Ishikawa (cell line): ENCODE data around the gene MAPK8IP1.

Source experiments
- CEBPB ChIP-seq: IDR thresholded peaks from 2 replicates; pipeline ENCODE4 v1.6.1; 2012
- CREB1 ChIP-seq: IDR thresholded peaks from 2 replicates; pipeline ENCODE4 v1.6.1; 2012; ENCODE audit warnings: low read depth
- EGR1 ChIP-seq: IDR thresholded peaks from 2 replicates; pipeline ENCODE4 v1.6.1; 2012
- EP300 ChIP-seq: IDR thresholded peaks from 2 replicates; pipeline ENCODE4 v1.6.1; 2012; ENCODE audit warnings: borderline replicate concordance
- FOXM1 ChIP-seq: IDR thresholded peaks from 2 replicates; pipeline ENCODE4 v1.6.1; 2012; ENCODE audit warnings: low read depth, borderline replicate concordance
- NFIC ChIP-seq: IDR thresholded peaks from 2 replicates; pipeline ENCODE4 v1.6.1; 2012
- RAD21 ChIP-seq: IDR thresholded peaks from 2 replicates; pipeline ENCODE4 v1.6.1; 2012; ENCODE audit warnings: low read depth
- TAF1 ChIP-seq: IDR thresholded peaks from 2 replicates; pipeline ENCODE4 v1.6.1; 2012; ENCODE audit warnings: low read depth, mild to moderate bottlenecking
- TCF12 ChIP-seq: IDR thresholded peaks from 2 replicates; pipeline ENCODE4 v1.6.1; 2012; ENCODE audit warnings: low read depth
- TEAD4 ChIP-seq: IDR thresholded peaks from 2 replicates; pipeline ENCODE4 v1.6.1; 2012
- YY1 ChIP-seq: IDR thresholded peaks from 2 replicates; pipeline ENCODE4 v1.6.1; 2012; ENCODE audit warnings: low read depth
- ZBTB7A ChIP-seq: IDR thresholded peaks from 2 replicates; pipeline ENCODE4 v1.6.1; 2012; ENCODE audit warnings: low read depth
- TF ChIP-seq, protein P1 (sequence below): IDR thresholded peaks from 2 replicates; pipeline ENCODE4 v1.6.1; 2012
- TF ChIP-seq, protein P2 (sequence below): IDR thresholded peaks from 2 replicates; pipeline ENCODE4 v1.6.1; 2012
- TF ChIP-seq, protein P3 (sequence below): IDR thresholded peaks from 2 replicates; pipeline ENCODE4 v1.6.1; 2012; ENCODE audit warnings: low read depth, mild to moderate bottlenecking

Gene MAPK8IP1

DNA sequence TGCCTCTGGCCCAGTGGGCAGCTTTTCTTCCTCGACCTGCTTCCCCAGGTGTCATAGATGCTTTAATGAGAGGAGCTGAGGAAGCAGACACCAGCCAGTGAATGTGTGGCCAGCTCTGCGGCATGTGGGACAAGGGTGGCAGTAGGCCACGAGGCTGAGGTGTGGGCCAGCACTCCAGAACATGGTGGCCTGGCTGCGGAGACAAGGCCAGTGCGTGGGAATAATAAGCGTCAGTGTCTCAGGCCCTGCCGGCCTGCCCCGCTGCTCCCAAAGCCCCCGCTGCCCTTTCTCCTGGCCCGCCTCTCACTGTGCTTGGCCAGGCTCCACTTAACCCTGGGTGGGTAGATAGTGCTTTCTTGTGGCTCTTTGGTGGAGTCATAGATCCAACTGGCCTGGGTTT lies 2.1 kb downstream of the MAPK8IP1 start:
- TF ChIP-seq, protein P1, sequence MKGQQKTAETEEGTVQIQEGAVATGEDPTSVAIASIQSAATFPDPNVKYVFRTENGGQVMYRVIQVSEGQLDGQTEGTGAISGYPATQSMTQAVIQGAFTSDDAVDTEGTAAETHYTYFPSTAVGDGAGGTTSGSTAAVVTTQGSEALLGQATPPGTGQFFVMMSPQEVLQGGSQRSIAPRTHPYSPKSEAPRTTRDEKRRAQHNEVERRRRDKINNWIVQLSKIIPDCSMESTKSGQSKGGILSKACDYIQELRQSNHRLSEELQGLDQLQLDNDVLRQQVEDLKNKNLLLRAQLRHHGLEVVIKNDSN = no peak
- TF ChIP-seq EP300 (no peak), YY1 (no peak), TCF12 (no peak), CEBPB (no peak), EGR1 (no peak), TEAD4 (no peak), ZBTB7A (no peak), NFIC (no peak), TAF1 (no peak), FOXM1 (no peak), RAD21 (no peak), CREB1 (no peak)
- TF ChIP-seq, protein P2, sequence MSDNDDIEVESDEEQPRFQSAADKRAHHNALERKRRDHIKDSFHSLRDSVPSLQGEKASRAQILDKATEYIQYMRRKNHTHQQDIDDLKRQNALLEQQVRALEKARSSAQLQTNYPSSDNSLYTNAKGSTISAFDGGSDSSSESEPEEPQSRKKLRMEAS = no peak
- TF ChIP-seq, protein P3, sequence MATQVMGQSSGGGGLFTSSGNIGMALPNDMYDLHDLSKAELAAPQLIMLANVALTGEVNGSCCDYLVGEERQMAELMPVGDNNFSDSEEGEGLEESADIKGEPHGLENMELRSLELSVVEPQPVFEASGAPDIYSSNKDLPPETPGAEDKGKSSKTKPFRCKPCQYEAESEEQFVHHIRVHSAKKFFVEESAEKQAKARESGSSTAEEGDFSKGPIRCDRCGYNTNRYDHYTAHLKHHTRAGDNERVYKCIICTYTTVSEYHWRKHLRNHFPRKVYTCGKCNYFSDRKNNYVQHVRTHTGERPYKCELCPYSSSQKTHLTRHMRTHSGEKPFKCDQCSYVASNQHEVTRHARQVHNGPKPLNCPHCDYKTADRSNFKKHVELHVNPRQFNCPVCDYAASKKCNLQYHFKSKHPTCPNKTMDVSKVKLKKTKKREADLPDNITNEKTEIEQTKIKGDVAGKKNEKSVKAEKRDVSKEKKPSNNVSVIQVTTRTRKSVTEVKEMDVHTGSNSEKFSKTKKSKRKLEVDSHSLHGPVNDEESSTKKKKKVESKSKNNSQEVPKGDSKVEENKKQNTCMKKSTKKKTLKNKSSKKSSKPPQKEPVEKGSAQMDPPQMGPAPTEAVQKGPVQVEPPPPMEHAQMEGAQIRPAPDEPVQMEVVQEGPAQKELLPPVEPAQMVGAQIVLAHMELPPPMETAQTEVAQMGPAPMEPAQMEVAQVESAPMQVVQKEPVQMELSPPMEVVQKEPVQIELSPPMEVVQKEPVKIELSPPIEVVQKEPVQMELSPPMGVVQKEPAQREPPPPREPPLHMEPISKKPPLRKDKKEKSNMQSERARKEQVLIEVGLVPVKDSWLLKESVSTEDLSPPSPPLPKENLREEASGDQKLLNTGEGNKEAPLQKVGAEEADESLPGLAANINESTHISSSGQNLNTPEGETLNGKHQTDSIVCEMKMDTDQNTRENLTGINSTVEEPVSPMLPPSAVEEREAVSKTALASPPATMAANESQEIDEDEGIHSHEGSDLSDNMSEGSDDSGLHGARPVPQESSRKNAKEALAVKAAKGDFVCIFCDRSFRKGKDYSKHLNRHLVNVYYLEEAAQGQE = no peak

DNA sequence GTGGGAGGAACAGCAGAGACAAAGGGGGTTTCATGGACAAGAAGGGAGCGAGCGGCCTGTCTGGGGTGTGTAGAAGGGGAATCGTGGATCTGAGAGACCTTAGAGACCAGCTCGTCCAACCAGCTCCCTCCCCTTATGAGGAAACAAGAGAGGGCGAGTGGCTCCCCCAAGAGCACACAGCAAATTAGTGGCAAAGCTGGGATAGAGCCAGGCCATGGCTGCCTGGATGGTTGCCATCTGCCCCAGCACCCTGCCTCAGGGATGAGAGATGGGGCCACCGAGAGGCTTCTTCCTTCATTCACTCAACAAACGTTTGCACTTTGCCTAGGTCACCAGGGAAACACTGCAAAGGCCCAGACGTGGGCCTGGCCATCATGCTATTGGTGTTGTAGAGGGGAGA lies 4.1 kb downstream of the MAPK8IP1 start:
- TF ChIP-seq FOXM1 = no peak
- no peak for TF ChIP-seq EGR1
- TF ChIP-seq EP300 = no peak
- no peak for TF ChIP-seq RAD21
- TF ChIP-seq TCF12 = no peak
- TF ChIP-seq TEAD4 = no peak
- no peak for TF ChIP-seq YY1
- TF ChIP-seq NFIC = no peak
- TF ChIP-seq, protein P1 = no peak

DNA sequence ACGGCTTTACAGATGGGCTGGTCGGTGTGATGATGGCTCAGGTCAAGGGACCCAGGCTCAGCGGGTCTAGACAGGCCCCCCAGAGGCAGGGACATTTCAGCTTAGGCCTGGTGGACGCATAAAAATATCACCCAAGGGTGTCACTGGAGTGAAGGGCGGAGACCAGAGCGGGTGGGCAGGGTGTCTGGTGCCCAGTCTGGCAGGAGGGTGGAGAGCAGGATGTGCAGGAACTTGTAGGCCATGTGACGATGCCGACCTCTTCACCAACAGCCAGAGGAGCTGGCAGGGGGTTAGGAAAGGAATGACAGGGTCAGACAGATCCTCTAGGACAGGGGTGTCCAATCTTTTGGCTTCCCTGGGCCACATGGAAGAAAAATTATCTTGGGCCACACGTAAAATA lies 4.5 kb downstream of the MAPK8IP1 start:
- TF ChIP-seq, protein P2 = no peak
- TF ChIP-seq, protein P3 = no peak
- TF ChIP-seq YY1 = no peak
- TF ChIP-seq TCF12 = no peak
- TF ChIP-seq, protein P1 = no peak
- no peak for TF ChIP-seq TAF1
- TF ChIP-seq ZBTB7A = no peak

DNA sequence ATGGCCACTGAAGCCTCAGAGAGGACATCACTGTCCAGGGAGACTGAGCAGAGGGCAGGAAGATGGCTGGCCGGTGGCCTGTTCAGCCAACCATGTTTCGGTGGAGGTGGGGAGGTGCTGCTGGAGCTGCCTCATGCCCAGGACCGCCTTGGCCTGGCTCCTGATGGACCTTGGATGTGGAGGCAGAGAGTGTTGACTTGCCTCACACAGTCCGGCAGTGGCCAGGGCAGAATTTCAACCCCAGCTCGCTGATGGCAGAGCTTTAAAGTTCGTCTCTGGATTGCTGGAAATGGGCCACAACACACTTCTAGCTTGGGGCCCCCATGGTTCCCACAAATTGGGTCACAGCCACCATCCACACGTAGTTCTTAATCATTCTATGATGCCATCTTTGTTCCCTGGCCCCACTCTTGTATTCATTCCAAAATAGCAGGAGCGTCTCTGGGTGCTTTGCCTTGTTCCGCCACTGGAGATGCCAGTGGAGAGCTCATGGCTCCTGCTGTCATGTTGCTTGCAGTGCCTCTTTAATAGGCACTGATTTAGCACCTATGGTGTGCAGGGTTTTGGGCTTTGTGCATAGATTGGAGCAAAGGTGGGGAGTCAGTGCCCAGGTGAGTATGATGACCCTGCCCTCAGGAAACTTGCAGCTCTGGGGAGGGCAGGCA lies 5.6 kb downstream of the MAPK8IP1 start:
- TF ChIP-seq NFIC = no peak
- TF ChIP-seq, protein P3 = no peak
- TF ChIP-seq YY1 = no peak

DNA sequence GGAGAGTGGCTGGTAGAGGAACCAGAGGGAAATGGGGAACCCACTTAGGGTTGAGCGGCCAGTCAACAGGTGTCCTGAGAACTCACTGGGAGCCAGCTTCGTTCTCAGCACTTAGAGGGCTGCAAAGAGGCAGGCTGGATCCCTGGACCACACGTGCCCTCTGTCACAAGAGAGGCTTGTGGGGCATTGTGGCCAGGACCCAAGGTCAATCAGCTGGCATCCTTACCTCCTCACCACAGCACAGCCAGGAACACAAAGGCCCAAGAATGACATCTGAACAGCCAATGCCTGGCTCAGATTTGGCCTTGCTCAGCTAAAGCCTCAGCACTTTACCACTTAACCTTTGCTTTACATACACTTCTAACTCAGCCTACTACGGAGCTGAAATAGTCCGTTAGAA lies 7.4 kb downstream of the MAPK8IP1 start:
- TF ChIP-seq, protein P1 = no peak
- TF ChIP-seq, protein P3 = no peak
- no peak for TF ChIP-seq EGR1
- TF ChIP-seq RAD21 = no peak
- TF ChIP-seq CEBPB = no peak
- TF ChIP-seq, protein P2 = no peak
- TF ChIP-seq CREB1 = no peak
- no peak for TF ChIP-seq TAF1
- TF ChIP-seq YY1 = no peak
- no peak for TF ChIP-seq EP300
- no peak for TF ChIP-seq FOXM1
- no peak for TF ChIP-seq TEAD4
- TF ChIP-seq ZBTB7A = no peak
